ENCODE measurements around the gene TNFRSF8.
A peak's percentile ranks its signal among the peaks of the same experiment; 100 is the strongest.
"Not testable (repeated sequence)": the region's sequence is repeated elsewhere in the genome, so short reads cannot be mapped to it uniquely, and the experiment has no call there.

Gene TNFRSF8

GRCh38 chr1:12039164-12039525 lies 24.0 kb upstream of the TNFRSF8 start:
- no peak for DNase-seq

GRCh38 chr1:12039824-12040456 lies 23.2 kb upstream of the TNFRSF8 start:
- not testable (repeated sequence) for DNase-seq

GRCh38 chr1:12040457-12041051 lies 22.5 kb upstream of the TNFRSF8 start:
- DNase-seq = no peak

- not testable (repeated sequence) for DNase-seq
These were observed 18.8 kb upstream of the TNFRSF8 start for GRCh38 chr1:12044187-12044877.

- no peak for DNase-seq
These were observed 16.4 kb upstream of the TNFRSF8 start for GRCh38 chr1:12046749-12047119.

- DNase-seq = peak; percentile 73
These were observed 15.8 kb upstream of the TNFRSF8 start for GRCh38 chr1:12047120-12047876.

GRCh38 chr1:12048372-12048771 lies 14.7 kb upstream of the TNFRSF8 start:
- DNase-seq = no peak

- DNase-seq = no peak
These were observed 13.5 kb upstream of the TNFRSF8 start for GRCh38 chr1:12049616-12050015.

GRCh38 chr1:12051361-12051760 lies 11.7 kb upstream of the TNFRSF8 start:
- no peak for DNase-seq

GRCh38 chr1:12052008-12052573 lies 11.0 kb upstream of the TNFRSF8 start:
- peak; percentile 24 for DNase-seq

- DNase-seq = no peak
These were observed 10.0 kb upstream of the TNFRSF8 start for GRCh38 chr1:12052997-12053686.

GRCh38 chr1:12053752-12054548 lies 9.2 kb upstream of the TNFRSF8 start:
- DNase-seq = no peak

GRCh38 chr1:12055259-12055658 lies 7.8 kb upstream of the TNFRSF8 start:
- no peak for DNase-seq

- no peak for DNase-seq
These were observed 6.7 kb upstream of the TNFRSF8 start for GRCh38 chr1:12056331-12056841.

GRCh38 chr1:12057382-12057781 lies 5.7 kb upstream of the TNFRSF8 start:
- no peak for DNase-seq

- no peak for DNase-seq
These were observed 5.0 kb upstream of the TNFRSF8 start for GRCh38 chr1:12057940-12058687.

- no peak for DNase-seq
These were observed 3.9 kb upstream of the TNFRSF8 start for GRCh38 chr1:12059226-12059625.

- DNase-seq = no peak
These were observed 3.2 kb upstream of the TNFRSF8 start for GRCh38 chr1:12059722-12060464.

GRCh38 chr1:12060500-12060899 lies 2.6 kb upstream of the TNFRSF8 start:
- no peak for DNase-seq
